GM13976 (cell line): ENCODE measurements around the gene MRPL34.
A peak's percentile ranks its signal among the peaks of the same experiment; 100 is the strongest.
"Not testable (repeated sequence)": the region's sequence is repeated elsewhere in the genome, so short reads cannot be mapped to it uniquely, and the experiment has no call there.

Experiments
- DNase-seq: peaks from one replicate; pipeline ENCODE4 v3.0.0; 2012; ENCODE audit warnings: low spot score
- in situ Hi-C: fragments of 300-500 bp; cut with MboI; formaldehyde crosslinking; loops from one replicate; pipeline ENCODE4 v1.12.0; 2022; ENCODE audit warnings: low sequenced_read_pairs, mixed read lengths, inconsistent platforms; ENCODE audit not compliant: unreplicated experiment
- TF ChIP-seq, protein P1 (sequence below): IDR thresholded peaks from 2 replicates; pipeline ENCODE4 v1.5.1; 2012; ENCODE audit warnings: borderline replicate concordance, mild to moderate bottlenecking; ENCODE audit not compliant: insufficient read depth; ENCODE audit errors: extremely low read depth, missing control alignments, control extremely low read depth

The MRPL34 gene

GRCh38 chr19:17263712-17264640, 41.7 kb upstream of the MRPL34 start:
- TF ChIP-seq, protein P1, sequence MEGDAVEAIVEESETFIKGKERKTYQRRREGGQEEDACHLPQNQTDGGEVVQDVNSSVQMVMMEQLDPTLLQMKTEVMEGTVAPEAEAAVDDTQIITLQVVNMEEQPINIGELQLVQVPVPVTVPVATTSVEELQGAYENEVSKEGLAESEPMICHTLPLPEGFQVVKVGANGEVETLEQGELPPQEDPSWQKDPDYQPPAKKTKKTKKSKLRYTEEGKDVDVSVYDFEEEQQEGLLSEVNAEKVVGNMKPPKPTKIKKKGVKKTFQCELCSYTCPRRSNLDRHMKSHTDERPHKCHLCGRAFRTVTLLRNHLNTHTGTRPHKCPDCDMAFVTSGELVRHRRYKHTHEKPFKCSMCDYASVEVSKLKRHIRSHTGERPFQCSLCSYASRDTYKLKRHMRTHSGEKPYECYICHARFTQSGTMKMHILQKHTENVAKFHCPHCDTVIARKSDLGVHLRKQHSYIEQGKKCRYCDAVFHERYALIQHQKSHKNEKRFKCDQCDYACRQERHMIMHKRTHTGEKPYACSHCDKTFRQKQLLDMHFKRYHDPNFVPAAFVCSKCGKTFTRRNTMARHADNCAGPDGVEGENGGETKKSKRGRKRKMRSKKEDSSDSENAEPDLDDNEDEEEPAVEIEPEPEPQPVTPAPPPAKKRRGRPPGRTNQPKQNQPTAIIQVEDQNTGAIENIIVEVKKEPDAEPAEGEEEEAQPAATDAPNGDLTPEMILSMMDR: no peak
- in situ Hi-C loops: no loop called here
- DNase-seq: no peak

DNA sequence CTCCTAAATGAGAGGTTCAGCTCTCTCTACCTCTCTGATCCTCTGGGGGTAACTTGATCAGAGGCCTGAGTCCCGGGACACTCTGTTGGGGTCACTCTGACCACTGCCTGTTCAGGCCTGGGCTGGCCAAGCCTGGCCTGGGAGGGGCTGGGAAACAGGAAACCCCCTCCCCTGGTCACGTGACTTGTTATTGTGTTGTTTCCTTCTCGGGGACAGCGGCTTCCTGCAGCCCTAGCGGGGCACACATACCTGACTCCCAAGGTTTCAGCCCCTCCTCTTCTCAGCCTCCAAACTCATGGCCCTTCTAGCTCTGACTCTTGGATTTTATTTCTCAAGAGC, 41.1 kb upstream of the MRPL34 start, which contains the start of gene USHBP1:
Gene USHBP1, minus strand, starts transcription at position 105 of the 339 bp plus-strand sequence. CDS start 446 bp downstream, outside the sequence.
- no peak for DNase-seq
- TF ChIP-seq, protein P1: no peak
- in situ Hi-C loops: no loop called here

DNA sequence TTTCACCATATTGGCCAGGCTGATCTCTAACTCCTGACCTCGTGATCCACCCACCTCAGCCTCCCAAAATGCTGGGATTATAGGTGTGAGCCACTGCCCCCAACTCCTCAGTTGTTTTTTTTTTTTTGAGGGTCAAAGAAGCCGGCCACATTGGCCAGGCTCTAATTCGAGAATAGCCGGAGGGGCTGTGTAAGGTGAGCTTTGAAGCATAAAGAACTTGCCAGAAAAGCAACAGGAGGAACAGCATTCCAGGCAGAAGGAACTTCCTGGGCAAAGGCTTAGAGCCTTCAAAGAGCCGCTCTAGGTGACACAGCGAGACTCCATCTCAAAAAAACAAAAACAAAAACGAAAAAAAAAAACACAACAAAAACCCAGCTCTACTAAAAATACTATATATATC, 39.6 kb upstream of the MRPL34 start:
- TF ChIP-seq, protein P1: no peak
- no peak for DNase-seq
- in situ Hi-C loops: no loop called here

GRCh38 chr19:17266589-17266974, 39.1 kb upstream of the MRPL34 start:
- DNase-seq: no peak
- TF ChIP-seq, protein P1: no peak
- in situ Hi-C loops: no loop called here

DNA sequence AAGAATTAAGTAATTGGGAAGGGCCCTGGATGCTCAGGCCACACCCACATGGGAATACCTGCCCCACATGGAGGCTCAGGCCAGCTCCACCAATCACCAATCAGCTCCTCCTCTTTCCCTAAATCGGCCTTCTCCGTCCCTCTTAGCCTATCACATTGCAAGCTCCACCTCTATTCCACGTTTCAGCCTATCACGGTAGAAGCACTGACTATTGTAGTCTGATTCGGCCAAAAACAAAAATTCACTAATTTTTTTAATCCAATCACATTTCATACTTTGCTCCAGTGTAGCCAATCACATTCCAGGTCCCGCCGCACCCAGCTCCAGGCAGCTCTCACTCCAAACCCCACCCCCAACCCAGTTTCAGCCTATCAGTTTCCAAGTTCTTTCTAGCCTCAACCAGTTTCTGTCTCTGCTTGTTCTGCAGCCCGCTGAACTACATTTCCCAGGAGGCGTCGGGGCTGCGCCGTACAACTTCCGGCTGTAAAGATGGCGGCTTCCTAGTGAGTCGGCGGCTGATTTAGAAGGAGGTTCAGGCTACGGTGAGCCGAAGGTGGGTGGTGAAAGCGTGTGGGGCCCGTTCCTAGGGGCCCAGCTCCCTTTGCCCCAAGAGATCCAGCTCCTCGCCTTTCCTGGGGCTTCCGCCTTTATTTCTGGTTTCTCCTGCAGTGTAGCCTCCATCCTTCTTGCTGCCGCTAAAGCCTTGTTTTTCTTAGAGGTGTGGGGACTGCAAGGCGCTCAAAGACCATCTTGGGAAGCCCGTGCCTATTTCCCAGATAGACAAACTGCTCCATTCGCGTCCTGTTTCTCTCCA, 38.5 kb upstream of the MRPL34 start, which contains the start of gene BABAM1:
Gene BABAM1, plus strand, starts transcription at position 469 of the 814 bp plus-strand sequence. CDS start 1,364 bp downstream, outside the sequence.
- in situ Hi-C loops: no loop called here

GRCh38 chr19:17268754-17269153, 36.9 kb upstream of the MRPL34 start:
- in situ Hi-C loops: no loop called here
- TF ChIP-seq, protein P1: no peak
- DNase-seq: no peak

More for the DNA sequence above, 38.5 kb upstream of the MRPL34 start, which contains the start of gene BABAM1:
- TF ChIP-seq, protein P1: no peak
- DNase-seq: peak; percentile 97

DNA sequence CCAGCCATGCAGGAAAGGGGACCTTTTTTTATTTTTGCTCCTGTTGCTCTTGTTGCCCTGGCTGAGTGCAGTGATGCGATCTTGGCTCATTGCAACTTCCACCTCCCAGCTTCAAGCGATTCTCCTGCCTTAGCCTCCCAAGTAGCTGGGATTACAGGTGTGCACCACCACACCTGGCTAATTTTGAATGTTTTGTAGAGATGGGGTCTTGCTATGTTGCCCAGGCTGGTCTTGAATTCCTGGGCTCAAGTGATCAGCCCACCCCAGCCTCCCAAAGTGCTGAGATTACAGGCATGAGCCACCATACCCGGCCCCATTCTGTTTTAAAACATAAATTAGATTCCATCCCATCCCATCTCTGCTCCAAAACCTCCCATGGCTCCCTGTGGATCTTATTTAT, 30.8 kb upstream of the MRPL34 start:
- in situ Hi-C loops, DNase-seq: not testable (repeated sequence)
